HL-60 (cell line): Measurements from ENCODE around the gene DDC.

Source experiments
- DNase-seq, 2 experiments: peaks; one replicate each; pipeline ENCODE4 v3.0.0-alpha.2; 2010 to 2020; ENCODE audit warnings: low read depth in 1 of 2, low spot score in 1 of 2
- H3K27ac ChIP-seq: fragments of 250-450 bp; sonication (Bioruptor Pico); replicated peaks from 2 replicates; pipeline ENCODE4 v1.5.1; 2020; ENCODE audit warnings: mild to moderate bottlenecking, moderate library complexity
- H3K27me3 ChIP-seq: fragments of 250-450 bp; sonication (Bioruptor Pico); 2 replicates; pipeline ENCODE4 v1.5.1; 2021; ENCODE audit warnings: mild to moderate bottlenecking, moderate library complexity; ENCODE audit not compliant: insufficient read depth, poor library complexity, severe bottlenecking
- H3K4me3 ChIP-seq: replicated peaks from 2 replicates; pipeline ENCODE4 v1.5.1; 2011; ENCODE audit warnings: mild to moderate bottlenecking, control low read depth, low read length; ENCODE audit not compliant: insufficient read depth
- GABPA ChIP-seq: IDR thresholded peaks from 2 replicates; pipeline ENCODE4 v1.6.1; 2012; ENCODE audit warnings: low read depth
- POLR2AphosphoS5 ChIP-seq: IDR thresholded peaks from 2 replicates; pipeline ENCODE4 v1.6.1; 2012; ENCODE audit warnings: low read depth
- SPI1 ChIP-seq: IDR thresholded peaks from 2 replicates; pipeline ENCODE4 v1.6.1; 2012; ENCODE audit warnings: low read depth, mild to moderate bottlenecking, borderline replicate concordance
- TF ChIP-seq, protein P1 (sequence below): IDR thresholded peaks from 2 replicates; pipeline ENCODE4 v1.6.1; 2012; ENCODE audit warnings: low read depth; ENCODE audit not compliant: insufficient replicate concordance
- TF ChIP-seq, protein P2 (sequence below): IDR thresholded peaks from one replicate; pipeline ENCODE4 v1.5.1; 2011; ENCODE audit warnings: low read length, control low read depth, inconsistent platforms; ENCODE audit not compliant: insufficient read depth

DDC gene

DNA sequence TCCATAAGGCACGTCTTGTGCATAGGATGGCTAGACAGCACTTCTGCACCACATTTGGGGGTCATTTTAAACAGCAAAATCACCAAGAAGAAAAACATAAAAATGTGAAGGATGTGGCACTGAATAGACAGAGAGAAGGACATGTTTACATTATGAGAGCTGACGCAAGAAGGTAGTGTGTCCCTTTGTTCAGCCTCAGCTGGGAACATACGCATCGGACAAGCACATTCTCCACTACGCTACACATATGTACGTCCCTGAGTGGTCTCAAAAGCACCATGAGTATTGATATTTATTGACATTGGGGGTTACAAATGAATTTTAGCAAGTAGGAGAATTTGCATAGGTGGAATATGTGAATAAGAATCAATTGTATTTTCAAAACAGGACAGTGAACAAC lies 20.2 kb downstream of the DDC start:
- Histone ChIP-seq H3K27ac (no peak overlapping the region), H3K27me3 (no peaks in the 10 kb centered on the region), H3K4me3 (no peak overlapping the region)
- TF ChIP-seq GABPA, result no peak
- no peak for TF ChIP-seq SPI1
- no peak for TF ChIP-seq POLR2AphosphoS5
- TF ChIP-seq, protein P1, sequence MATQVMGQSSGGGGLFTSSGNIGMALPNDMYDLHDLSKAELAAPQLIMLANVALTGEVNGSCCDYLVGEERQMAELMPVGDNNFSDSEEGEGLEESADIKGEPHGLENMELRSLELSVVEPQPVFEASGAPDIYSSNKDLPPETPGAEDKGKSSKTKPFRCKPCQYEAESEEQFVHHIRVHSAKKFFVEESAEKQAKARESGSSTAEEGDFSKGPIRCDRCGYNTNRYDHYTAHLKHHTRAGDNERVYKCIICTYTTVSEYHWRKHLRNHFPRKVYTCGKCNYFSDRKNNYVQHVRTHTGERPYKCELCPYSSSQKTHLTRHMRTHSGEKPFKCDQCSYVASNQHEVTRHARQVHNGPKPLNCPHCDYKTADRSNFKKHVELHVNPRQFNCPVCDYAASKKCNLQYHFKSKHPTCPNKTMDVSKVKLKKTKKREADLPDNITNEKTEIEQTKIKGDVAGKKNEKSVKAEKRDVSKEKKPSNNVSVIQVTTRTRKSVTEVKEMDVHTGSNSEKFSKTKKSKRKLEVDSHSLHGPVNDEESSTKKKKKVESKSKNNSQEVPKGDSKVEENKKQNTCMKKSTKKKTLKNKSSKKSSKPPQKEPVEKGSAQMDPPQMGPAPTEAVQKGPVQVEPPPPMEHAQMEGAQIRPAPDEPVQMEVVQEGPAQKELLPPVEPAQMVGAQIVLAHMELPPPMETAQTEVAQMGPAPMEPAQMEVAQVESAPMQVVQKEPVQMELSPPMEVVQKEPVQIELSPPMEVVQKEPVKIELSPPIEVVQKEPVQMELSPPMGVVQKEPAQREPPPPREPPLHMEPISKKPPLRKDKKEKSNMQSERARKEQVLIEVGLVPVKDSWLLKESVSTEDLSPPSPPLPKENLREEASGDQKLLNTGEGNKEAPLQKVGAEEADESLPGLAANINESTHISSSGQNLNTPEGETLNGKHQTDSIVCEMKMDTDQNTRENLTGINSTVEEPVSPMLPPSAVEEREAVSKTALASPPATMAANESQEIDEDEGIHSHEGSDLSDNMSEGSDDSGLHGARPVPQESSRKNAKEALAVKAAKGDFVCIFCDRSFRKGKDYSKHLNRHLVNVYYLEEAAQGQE, result no peak
- TF ChIP-seq, protein P2, sequence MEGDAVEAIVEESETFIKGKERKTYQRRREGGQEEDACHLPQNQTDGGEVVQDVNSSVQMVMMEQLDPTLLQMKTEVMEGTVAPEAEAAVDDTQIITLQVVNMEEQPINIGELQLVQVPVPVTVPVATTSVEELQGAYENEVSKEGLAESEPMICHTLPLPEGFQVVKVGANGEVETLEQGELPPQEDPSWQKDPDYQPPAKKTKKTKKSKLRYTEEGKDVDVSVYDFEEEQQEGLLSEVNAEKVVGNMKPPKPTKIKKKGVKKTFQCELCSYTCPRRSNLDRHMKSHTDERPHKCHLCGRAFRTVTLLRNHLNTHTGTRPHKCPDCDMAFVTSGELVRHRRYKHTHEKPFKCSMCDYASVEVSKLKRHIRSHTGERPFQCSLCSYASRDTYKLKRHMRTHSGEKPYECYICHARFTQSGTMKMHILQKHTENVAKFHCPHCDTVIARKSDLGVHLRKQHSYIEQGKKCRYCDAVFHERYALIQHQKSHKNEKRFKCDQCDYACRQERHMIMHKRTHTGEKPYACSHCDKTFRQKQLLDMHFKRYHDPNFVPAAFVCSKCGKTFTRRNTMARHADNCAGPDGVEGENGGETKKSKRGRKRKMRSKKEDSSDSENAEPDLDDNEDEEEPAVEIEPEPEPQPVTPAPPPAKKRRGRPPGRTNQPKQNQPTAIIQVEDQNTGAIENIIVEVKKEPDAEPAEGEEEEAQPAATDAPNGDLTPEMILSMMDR, result no peak
- no peak for DNase-seq

DNA sequence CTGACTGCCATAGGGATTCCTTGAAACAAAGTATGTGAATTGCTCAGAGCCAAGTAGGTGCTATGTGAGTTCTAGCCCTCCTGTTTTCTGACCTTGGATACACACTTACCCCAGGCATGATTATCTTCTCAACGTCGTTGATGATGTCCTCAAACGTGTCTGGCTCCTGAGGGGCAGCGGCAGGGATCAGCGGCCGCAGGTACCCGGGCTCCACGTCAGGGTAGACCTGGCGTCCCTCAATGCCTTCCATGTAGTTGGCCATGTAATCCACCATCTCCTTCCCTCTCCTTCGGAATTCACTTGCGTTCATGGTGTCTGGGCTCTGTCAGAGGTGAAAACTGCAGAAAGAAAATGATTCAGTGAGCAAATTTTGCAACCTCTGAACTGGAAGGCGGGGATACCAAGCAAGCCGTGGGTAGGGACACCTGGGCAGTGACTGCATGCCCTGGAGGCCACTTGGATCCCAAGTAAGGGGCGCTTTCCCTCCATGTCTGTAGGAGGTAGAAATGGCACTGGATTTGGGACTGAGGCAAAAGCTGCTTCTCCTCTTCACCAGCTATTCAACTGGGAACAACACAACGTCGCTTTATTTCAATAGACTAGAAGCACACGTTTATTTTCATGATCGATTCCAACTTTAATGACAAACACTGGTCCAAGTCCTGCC lies 21.3 kb downstream of the DDC start:
- no peak overlapping the region for H3K27ac ChIP-seq
- TF ChIP-seq SPI1 (no peak), POLR2AphosphoS5 (no peak), GABPA (no peak)
- TF ChIP-seq, protein P1, result no peak
- TF ChIP-seq, protein P2, result no peak
- no peak overlapping the region for H3K4me3 ChIP-seq
- no peak for DNase-seq
- H3K27me3 ChIP-seq, result no peaks in the 10 kb centered on the region

DNA sequence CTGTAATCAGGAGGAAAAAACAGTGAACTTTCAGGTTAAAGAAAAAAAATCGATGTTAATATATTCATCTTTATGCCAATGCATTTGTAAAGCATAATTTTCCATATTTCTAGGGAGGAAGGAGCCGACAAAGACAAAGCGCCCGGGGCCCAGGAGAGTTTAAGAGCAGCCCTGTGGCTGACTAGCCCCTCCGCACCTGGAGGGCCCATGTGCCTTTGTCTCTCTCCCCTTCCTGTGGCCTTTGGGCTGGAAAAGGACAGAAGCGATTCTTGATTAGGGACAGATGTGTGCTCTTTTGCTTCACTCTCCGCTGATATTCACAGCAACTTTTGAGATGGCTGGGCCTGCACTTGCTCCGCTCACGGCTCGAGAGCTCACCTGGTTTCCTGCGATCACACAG lies 23.1 kb downstream of the DDC start:
- no peak for DNase-seq
- Histone ChIP-seq H3K4me3 (no peak overlapping the region), H3K27ac (no peak overlapping the region), H3K27me3 (no peaks in the 10 kb centered on the region)
- TF ChIP-seq, protein P1, result no peak
- TF ChIP-seq, protein P2, result no peak
- TF ChIP-seq POLR2AphosphoS5 (no peak), SPI1 (no peak), GABPA (no peak)
